SU-DHL-6 (cell line): ENCODE measurements around the gene COQ6.
"Not testable (repeated sequence)": the region's sequence is repeated elsewhere in the genome, so short reads cannot be mapped to it uniquely, and the experiment has no call there.

Experiments used
- H2AFZ ChIP-seq: fragments of 200-600 bp; sonication (generic); 2 replicates; pipeline ENCODE4 v1.6.1; 2014; ENCODE audit warnings: low read depth, mild to moderate bottlenecking, moderate library complexity, mixed read lengths, antibody characterized with exemption, low read length; ENCODE audit not compliant: severe bottlenecking
- H3F3A ChIP-seq: fragments of 200-600 bp; shearing (Covaris generic); 2 replicates; pipeline ENCODE4 v1.6.0; 2016; ENCODE audit warnings: antibody characterized with exemption, mild to moderate bottlenecking; ENCODE audit not compliant: insufficient read depth
- H3K27ac ChIP-seq: fragments of 200-600 bp; sonication (generic); 2 replicates; pipeline ENCODE4 v1.5.1; 2016; ENCODE audit warnings: low read depth, mild to moderate bottlenecking, low read length, moderate library complexity, mixed read lengths
- H3K27me3 ChIP-seq: fragments of 200-600 bp; sonication (generic), shearing (Covaris generic); 2 replicates; pipeline ENCODE4 v1.6.0; 2014; ENCODE audit warnings: mild to moderate bottlenecking, low read length
- H3K36me3 ChIP-seq: fragments of 200-600 bp; sonication (generic); 2 replicates; pipeline ENCODE4 v1.6.1; 2014; ENCODE audit warnings: mild to moderate bottlenecking, low read length, mixed read lengths
- H3K4me2 ChIP-seq: fragments of 300-600, 200-600 bp; shearing (Covaris generic), sonication (generic); 2 replicates; pipeline ENCODE4 v1.6.0; 2014; ENCODE audit warnings: low read length, low read depth, mild to moderate bottlenecking; ENCODE audit not compliant: poor library complexity, severe bottlenecking
- H3K4me3 ChIP-seq: fragments of 200-600 bp; sonication (generic); 2 replicates; pipeline ENCODE4 v1.5.1; 2014; ENCODE audit warnings: antibody characterized with exemption, low read length, mild to moderate bottlenecking, mixed read lengths; ENCODE audit not compliant: insufficient read depth, poor library complexity, severe bottlenecking
- H3K79me2 ChIP-seq: fragments of 200-600 bp; sonication (generic); 2 replicates; pipeline ENCODE4 v1.6.1; 2014; ENCODE audit warnings: mild to moderate bottlenecking, low read length, moderate library complexity; ENCODE audit not compliant: insufficient read depth
- H3K9ac ChIP-seq: fragments of 200-600 bp; sonication (generic); 2 replicates; pipeline ENCODE4 v1.7.0; 2014; ENCODE audit warnings: mild to moderate bottlenecking, low read length
- H3K9me2 ChIP-seq: fragments of 200-600 bp; sonication (generic); replicated peaks from 2 replicates; pipeline ENCODE4 v1.6.1; 2014; ENCODE audit warnings: low read length; ENCODE audit not compliant: insufficient read depth
- H3K9me3 ChIP-seq: fragments of 200-600 bp; sonication (generic); 2 replicates; pipeline ENCODE4 v1.6.1; 2014; ENCODE audit warnings: low read length, mixed read lengths; ENCODE audit not compliant: insufficient read depth
- H4K20me1 ChIP-seq: fragments of 200-600 bp; sonication (generic); 2 replicates; pipeline ENCODE4 v1.6.1; 2014; ENCODE audit warnings: low read depth, mild to moderate bottlenecking, antibody characterized with exemption, low read length, moderate library complexity, mixed read lengths
- CTCF ChIP-seq: fragments of 200-600 bp; sonication (generic); IDR thresholded peaks from one replicate; pipeline ENCODE4 v1.5.1; 2017; ENCODE audit warnings: antibody characterized with exemption, mild to moderate bottlenecking, low read length, moderate library complexity; ENCODE audit not compliant: insufficient read depth, poor library complexity, severe bottlenecking
- EZH2phosphoT487 ChIP-seq: fragments of 200-600 bp; sonication (generic), shearing (Covaris generic); conservative IDR thresholded peaks from 2 replicates; pipeline ENCODE4 v1.6.1; 2018; ENCODE audit warnings: mild to moderate bottlenecking, antibody characterized with exemption, low read length, moderate library complexity, mixed read lengths

The COQ6 gene

GRCh38 chr14:73997108-73997943 lies 47.2 kb downstream of the COQ6 start:
- Histone ChIP-seq H3K27ac (no peak overlapping the region), H3K4me3 (no peak overlapping the region), H3K9ac (no peak overlapping the region), H3K9me2 (no peaks in the 10 kb centered on the region), H2AFZ (no peak overlapping the region), H3K4me2 (no peak overlapping the region), H3F3A (peaks cover 19% of the 10 kb centered on the region), H3K27me3 (no peaks in the 10 kb centered on the region), H4K20me1 (no peaks in the 10 kb centered on the region), H3K36me3 (no peaks in the 10 kb centered on the region), H3K9me3 (no peaks in the 10 kb centered on the region), H3K79me2 (no peaks in the 10 kb centered on the region)
- TF ChIP-seq CTCF, result no peak
- TF ChIP-seq EZH2phosphoT487, result no peak

- Histone ChIP-seq H4K20me1 (no peaks in the 10 kb centered on the region), H3K27me3 (no peaks in the 10 kb centered on the region), H3K79me2 (no peaks in the 10 kb centered on the region), H3K4me2 (no peak overlapping the region), H3K4me3 (no peak overlapping the region), H3K9me2 (no peaks in the 10 kb centered on the region), H3F3A (peaks cover 19% of the 10 kb centered on the region), H3K36me3 (no peaks in the 10 kb centered on the region), H3K9ac (no peak overlapping the region), H3K9me3 (no peaks in the 10 kb centered on the region), H3K27ac (no peak overlapping the region), H2AFZ (no peak overlapping the region)
- TF ChIP-seq CTCF, result no peak
- no peak for TF ChIP-seq EZH2phosphoT487
These were observed 47.9 kb downstream of the COQ6 start for GRCh38 chr14:73997944-73998447.

- TF ChIP-seq CTCF (no peak), EZH2phosphoT487 (no peak)
- Histone ChIP-seq H3K9ac (no peak overlapping the region), H3K4me2 (no peak overlapping the region), H4K20me1 (no peaks in the 10 kb centered on the region), H2AFZ (no peak overlapping the region), H3K4me3 (no peak overlapping the region), H3K36me3 (no peaks in the 10 kb centered on the region), H3K27ac (no peak overlapping the region), H3K79me2 (no peaks in the 10 kb centered on the region), H3F3A (peaks cover 14% of the 10 kb centered on the region), H3K27me3 (no peaks in the 10 kb centered on the region), H3K9me2 (no peaks in the 10 kb centered on the region), H3K9me3 (no peaks in the 10 kb centered on the region)
These were observed 48.6 kb downstream of the COQ6 start for GRCh38 chr14:73998726-73999125.

GRCh38 chr14:74005664-74006063 lies 55.6 kb downstream of the COQ6 start:
- not testable (repeated sequence) for H2AFZ ChIP-seq, H3K79me2 ChIP-seq, H3K4me2 ChIP-seq, H3K4me3 ChIP-seq, H3K27me3 ChIP-seq, H3F3A ChIP-seq, H3K27ac ChIP-seq, H3K9me3 ChIP-seq, H3K9me2 ChIP-seq, H3K9ac ChIP-seq, H4K20me1 ChIP-seq, H3K36me3 ChIP-seq
